GM21825 (cell line): ENCODE results near the gene MOGAT2.

ENCODE experiments used
- ATAC-seq: cut with Tn5 transposase; IDR thresholded peaks from one replicate; pipeline ENCODE4 v1.9.1; 2021; ENCODE audit warnings: mild to moderate bottlenecking, moderate library complexity; ENCODE audit not compliant: unreplicated experiment

Gene MOGAT2

GRCh38 chr11:75776546-75776945 lies 58.9 kb downstream of the MOGAT2 start:
- ATAC-seq = no peak

- no peak for ATAC-seq
These were observed 59.9 kb downstream of the MOGAT2 start for GRCh38 chr11:75777461-75778110.

DNA sequence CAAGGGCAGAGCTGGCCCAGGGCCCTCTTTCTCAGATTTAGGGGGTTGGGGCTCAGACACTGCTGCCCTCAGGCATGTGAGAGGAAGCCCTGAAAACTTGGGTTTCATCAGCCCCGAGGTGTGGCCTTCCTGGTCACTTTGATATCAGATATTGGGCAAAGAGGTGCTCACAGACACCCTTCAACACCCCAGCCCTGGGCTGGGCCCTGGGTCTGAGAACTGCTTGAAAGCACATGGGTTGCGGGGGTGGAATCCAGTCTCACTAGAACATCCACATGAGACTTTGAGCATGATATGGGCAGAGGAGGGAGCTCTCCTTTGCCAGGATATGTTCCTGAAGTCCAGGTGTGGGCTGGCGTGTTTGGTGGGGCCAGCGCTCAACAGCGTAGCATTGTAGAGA lies 61.3 kb downstream of the MOGAT2 start:
- no peak for ATAC-seq

- ATAC-seq = no peak
These were observed 62.3 kb downstream of the MOGAT2 start for GRCh38 chr11:75779960-75780359.

- no peak for ATAC-seq
These were observed 63.2 kb downstream of the MOGAT2 start for GRCh38 chr11:75780888-75781287.

DNA sequence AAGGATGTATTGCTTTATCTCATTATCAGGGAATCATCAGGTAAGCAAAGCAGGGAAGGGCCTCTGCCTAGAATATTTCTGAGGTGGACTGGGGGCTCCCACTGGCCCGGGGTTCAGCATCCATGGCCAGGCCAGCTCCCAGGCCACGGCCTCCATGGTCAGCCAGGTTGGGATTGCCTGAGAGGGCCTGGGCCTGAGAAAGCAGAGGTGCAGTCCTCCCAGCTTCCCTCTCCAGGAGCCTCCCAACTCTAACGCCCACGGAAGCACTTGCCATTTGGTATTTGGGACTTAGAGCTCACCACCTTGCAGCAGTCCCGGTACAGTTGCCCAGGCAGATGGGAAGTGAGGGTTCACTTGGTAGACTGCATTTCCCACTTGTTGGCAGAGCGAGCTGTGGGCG lies 63.7 kb downstream of the MOGAT2 start:
- ATAC-seq = no peak

DNA sequence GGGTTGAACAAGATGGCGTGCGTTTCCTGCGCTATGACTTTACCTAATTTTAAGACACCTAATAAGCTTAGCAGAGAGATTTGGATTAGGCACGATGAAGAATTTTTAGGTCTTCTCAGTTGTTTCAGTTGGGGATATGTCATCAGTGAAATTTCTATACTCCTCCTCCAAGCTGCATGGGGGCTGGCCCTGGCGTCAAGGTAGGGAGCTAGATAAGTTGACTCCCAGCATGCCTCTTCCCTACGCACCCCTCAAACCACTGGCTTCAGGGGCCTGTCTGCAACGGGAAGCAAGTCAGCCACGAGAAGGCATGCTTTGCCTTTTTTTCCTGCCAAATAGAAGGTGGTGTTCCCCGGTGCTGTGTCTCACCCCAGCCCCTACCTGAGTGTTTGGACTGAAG lies 64.2 kb downstream of the MOGAT2 start:
- no peak for ATAC-seq
